Measurements from ENCODE around the gene PTF1A. TPM values are rescaled to one million over a fixed set of nuclear protein-coding genes. Genes with fewer than 3 reads are reported as not detected.
"Not testable (repeated sequence)": the region's sequence is repeated elsewhere in the genome, so short reads cannot be mapped to it uniquely, and the experiment has no call there.

PTF1A gene
- polyA plus RNA-seq, 4 donors = not detected

- Histone ChIP-seq H3K27me3 (ENCODE audit: control insufficient read depth in 3 of 3, insufficient read depth in 3 of 3, low read length in 3 of 3) (peaks cover 6 to 60% (median 32%) of the 10 kb centered on the region in 3 donors), H3K36me3 (ENCODE audit: control insufficient read depth in 3 of 3, insufficient read depth in 2 of 3, low read depth in 1 of 3, low read length in 3 of 3) (no peaks in the 10 kb centered on the region), H3K4me1 (ENCODE audit: control insufficient read depth in 3 of 3, insufficient read depth in 2 of 3, low read depth in 1 of 3, low read length in 2 of 3) (no peaks in the 10 kb centered on the region), H3K9me3 (ENCODE audit: control insufficient read depth in 2 of 2, insufficient read depth in 1 of 2, low read depth in 1 of 2, low read length in 1 of 2) (no peaks in the 10 kb centered on the region), H3K4me3 (ENCODE audit: low read depth in 1 of 3, low read length in 3 of 3) (no peak overlapping the region), H3K27ac (ENCODE audit: low read depth in 1 of 3, low read length in 2 of 3) (no peak overlapping the region)
- DNase-seq (no peak), FAIRE-seq (no peak)
- 15 to 41% (median 24%) methylated on average over 29 of the region's 29 CpGs for WGBS, 3 donors
Measured at GRCh38 chr10:23203369-23204325, 11.5 kb downstream of the PTF1A start.

- FAIRE-seq = no peak
- H3K9me3 ChIP-seq (ENCODE audit: control insufficient read depth in 2 of 2, insufficient read depth in 1 of 2, low read depth in 1 of 2, low read length in 1 of 2) = no peaks in the 10 kb centered on the region
- H3K4me3 ChIP-seq (ENCODE audit: low read depth in 1 of 3, low read length in 3 of 3) = no peak overlapping the region
- H3K27me3 ChIP-seq (ENCODE audit: control insufficient read depth in 3 of 3, insufficient read depth in 3 of 3, low read length in 3 of 3) = peaks cover 0 to 49% (median 22%) of the 10 kb centered on the region in 3 donors
- H3K4me1 ChIP-seq (ENCODE audit: control insufficient read depth in 3 of 3, insufficient read depth in 2 of 3, low read depth in 1 of 3, low read length in 2 of 3) = no peaks in the 10 kb centered on the region
- no peak for DNase-seq
- 5 to 20% (median 16%) methylated on average over 10 of the region's 10 CpGs for WGBS, 3 donors
- H3K36me3 ChIP-seq (ENCODE audit: control insufficient read depth in 3 of 3, insufficient read depth in 2 of 3, low read depth in 1 of 3, low read length in 3 of 3) = no peaks in the 10 kb centered on the region
- no peak overlapping the region for H3K27ac ChIP-seq (ENCODE audit: low read depth in 1 of 3, low read length in 2 of 3)
Measured at GRCh38 chr10:23204773-23205172, 12.7 kb downstream of the PTF1A start.

DNA sequence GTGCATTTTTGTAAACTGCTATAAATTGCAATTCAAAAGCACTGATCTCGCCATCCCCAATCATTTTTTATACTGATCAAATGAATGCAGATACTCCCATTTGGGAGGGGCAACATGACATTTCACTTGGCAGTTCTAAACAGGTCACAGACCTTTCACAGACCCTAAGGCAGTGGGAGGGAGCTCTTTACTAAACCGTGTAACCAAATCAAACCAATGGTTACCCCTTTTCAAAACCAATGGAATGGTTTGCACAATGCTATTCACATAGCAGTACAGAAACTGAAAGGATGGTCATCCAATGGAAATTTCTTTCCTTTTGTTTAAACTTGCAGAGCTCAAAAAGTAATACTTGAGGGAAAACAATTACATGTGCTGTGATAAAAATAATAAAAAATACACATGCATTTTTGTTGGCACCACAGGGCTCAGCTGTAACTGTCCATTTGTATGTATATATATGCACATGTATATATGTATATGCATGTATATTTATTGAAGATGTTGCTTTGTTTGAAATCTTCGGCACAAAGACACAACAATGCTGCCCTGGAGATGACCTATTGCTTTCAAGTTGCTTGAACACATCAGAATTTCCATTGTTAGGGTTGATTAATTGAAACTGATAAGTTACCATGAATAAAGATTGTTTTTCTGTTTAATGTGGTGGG is 14.0 kb downstream of the PTF1A start:
- Histone ChIP-seq H3K9me3 (ENCODE audit: control insufficient read depth in 2 of 2, insufficient read depth in 1 of 2, low read depth in 1 of 2, low read length in 1 of 2) (no peaks in the 10 kb centered on the region), H3K27me3 (ENCODE audit: control insufficient read depth in 3 of 3, insufficient read depth in 3 of 3, low read length in 3 of 3) (peaks cover 0 to 35% (median 16%) of the 10 kb centered on the region in 3 donors), H3K4me3 (ENCODE audit: low read depth in 1 of 3, low read length in 3 of 3) (no peak overlapping the region), H3K4me1 (ENCODE audit: control insufficient read depth in 3 of 3, insufficient read depth in 2 of 3, low read depth in 1 of 3, low read length in 2 of 3) (no peaks in the 10 kb centered on the region), H3K27ac (ENCODE audit: low read depth in 1 of 3, low read length in 2 of 3) (no peak overlapping the region), H3K36me3 (ENCODE audit: control insufficient read depth in 3 of 3, insufficient read depth in 2 of 3, low read depth in 1 of 3, low read length in 3 of 3) (no peaks in the 10 kb centered on the region)
- WGBS, 3 donors = 40 to 46% (median 41%) methylated on average over 3 of the region's 3 CpGs
- FAIRE-seq (no peak), DNase-seq (no peak)

DNA sequence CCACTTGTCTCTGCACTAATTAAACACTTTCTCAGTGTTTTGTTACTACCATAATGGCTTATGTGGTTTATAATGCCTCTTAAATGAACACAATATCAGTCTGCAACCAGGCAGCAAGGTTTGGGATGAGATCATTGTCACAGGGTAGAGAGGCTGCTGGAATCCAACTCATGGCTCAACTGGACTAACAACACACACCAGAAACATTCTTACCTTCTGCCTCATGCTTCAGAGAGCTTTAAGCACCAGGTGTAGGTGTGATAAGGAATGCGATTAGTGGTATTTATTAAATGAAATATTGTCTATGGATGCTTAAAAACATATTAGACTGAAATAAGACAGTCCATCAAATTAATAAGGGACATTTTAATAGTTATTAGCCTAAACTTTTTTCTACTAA is 25.4 kb downstream of the PTF1A start:
- 77 to 89% (median 83%) methylated on average over 1 of the region's 1 CpG for WGBS, 3 donors
- Histone ChIP-seq H3K27me3 (ENCODE audit: control insufficient read depth in 3 of 3, insufficient read depth in 3 of 3, low read length in 3 of 3) (no peaks in the 10 kb centered on the region), H3K36me3 (ENCODE audit: control insufficient read depth in 3 of 3, insufficient read depth in 2 of 3, low read depth in 1 of 3, low read length in 3 of 3) (no peaks in the 10 kb centered on the region), H3K4me3 (ENCODE audit: low read depth in 1 of 3, low read length in 3 of 3) (no peak overlapping the region), H3K4me1 (ENCODE audit: control insufficient read depth in 3 of 3, insufficient read depth in 2 of 3, low read depth in 1 of 3, low read length in 2 of 3) (no peaks in the 10 kb centered on the region), H3K9me3 (ENCODE audit: control insufficient read depth in 2 of 2, insufficient read depth in 1 of 2, low read depth in 1 of 2, low read length in 1 of 2) (no peaks in the 10 kb centered on the region), H3K27ac (ENCODE audit: low read depth in 1 of 3, low read length in 2 of 3) (no peak overlapping the region)
- DNase-seq (no peak), FAIRE-seq (no peak)

GRCh38 chr10:23230582-23230981 is 38.5 kb downstream of the PTF1A start:
- Histone ChIP-seq H3K4me3 (ENCODE audit: low read depth in 1 of 3, low read length in 3 of 3) (no peak overlapping the region), H3K36me3 (ENCODE audit: control insufficient read depth in 3 of 3, insufficient read depth in 2 of 3, low read depth in 1 of 3, low read length in 3 of 3) (no peaks in the 10 kb centered on the region), H3K4me1 (ENCODE audit: control insufficient read depth in 3 of 3, insufficient read depth in 2 of 3, low read depth in 1 of 3, low read length in 2 of 3) (no peaks in the 10 kb centered on the region), H3K9me3 (ENCODE audit: control insufficient read depth in 2 of 2, insufficient read depth in 1 of 2, low read depth in 1 of 2, low read length in 1 of 2) (no peaks in the 10 kb centered on the region), H3K27ac (ENCODE audit: low read depth in 1 of 3, low read length in 2 of 3) (no peak overlapping the region), H3K27me3 (ENCODE audit: control insufficient read depth in 3 of 3, insufficient read depth in 3 of 3, low read length in 3 of 3) (no peaks in the 10 kb centered on the region)
- WGBS, 3 donors = 75 to 91% (median 81%) methylated on average over 1 of the region's 1 CpG
- FAIRE-seq = no peak
- no peak for DNase-seq

DNA sequence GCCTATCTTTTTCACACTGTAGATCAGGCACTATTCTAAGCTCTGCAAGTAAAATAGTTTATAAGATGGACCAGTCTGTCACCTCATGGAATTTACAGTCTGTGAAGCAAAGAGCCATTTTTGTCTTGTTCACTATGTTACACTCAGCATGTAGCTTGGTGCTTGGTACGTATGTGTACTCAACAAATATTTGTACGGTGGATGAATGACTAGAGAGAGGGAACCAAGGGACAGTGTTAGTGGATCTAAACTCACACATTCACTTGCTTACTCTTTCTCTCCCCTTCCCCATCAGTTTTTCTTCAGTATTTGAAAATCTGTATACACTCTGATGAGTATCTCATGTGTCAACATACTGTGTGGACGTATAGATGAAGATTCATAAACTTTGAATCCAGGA is 45.9 kb downstream of the PTF1A start:
- FAIRE-seq (no peak), DNase-seq (no peak)
- Histone ChIP-seq H3K9me3 (ENCODE audit: control insufficient read depth in 2 of 2, insufficient read depth in 1 of 2, low read depth in 1 of 2, low read length in 1 of 2) (no peaks in the 10 kb centered on the region), H3K36me3 (ENCODE audit: control insufficient read depth in 3 of 3, insufficient read depth in 2 of 3, low read depth in 1 of 3, low read length in 3 of 3) (no peaks in the 10 kb centered on the region), H3K4me3 (ENCODE audit: low read depth in 1 of 3, low read length in 3 of 3) (no peak overlapping the region), H3K27me3 (ENCODE audit: control insufficient read depth in 3 of 3, insufficient read depth in 3 of 3, low read length in 3 of 3) (peaks cover 0 to 2% (median 0%) of the 10 kb centered on the region in 3 donors), H3K27ac (ENCODE audit: low read depth in 1 of 3, low read length in 2 of 3) (no peak overlapping the region), H3K4me1 (ENCODE audit: control insufficient read depth in 3 of 3, insufficient read depth in 2 of 3, low read depth in 1 of 3, low read length in 2 of 3) (no peaks in the 10 kb centered on the region)
- WGBS, 3 donors = 36 to 71% (median 41%) methylated on average over 3 of the region's 3 CpGs

DNA sequence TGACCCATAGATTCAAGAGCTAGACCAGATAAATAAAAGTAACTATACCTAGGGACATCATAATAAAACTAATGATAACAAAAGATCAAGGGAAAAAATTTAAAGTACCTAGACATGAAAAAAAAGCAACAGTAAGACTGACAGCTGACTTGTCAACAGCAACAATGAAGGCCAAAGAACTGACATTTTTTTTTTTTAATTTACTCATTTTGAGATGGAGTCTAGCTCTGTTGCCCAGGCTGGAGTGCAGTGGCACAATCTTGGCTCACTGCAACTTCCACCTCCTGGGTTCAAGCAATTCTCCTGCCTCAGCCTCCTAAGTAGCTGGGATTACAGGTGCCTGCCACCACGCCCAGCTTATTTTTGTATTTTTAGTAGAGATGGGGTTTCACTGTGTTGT is 49.7 kb downstream of the PTF1A start:
- whole genome bisulfite sequencing, 3 donors = 54 to 75% (median 71%) methylated on average over 1 of the region's 1 CpG
- not testable (repeated sequence) for H3K27ac ChIP-seq (ENCODE audit: low read depth in 1 of 3, low read length in 2 of 3); DNase-seq; FAIRE-seq; H3K27me3 ChIP-seq (ENCODE audit: control insufficient read depth in 3 of 3, insufficient read depth in 3 of 3, low read length in 3 of 3); H3K4me1 ChIP-seq (ENCODE audit: control insufficient read depth in 3 of 3, insufficient read depth in 2 of 3, low read depth in 1 of 3, low read length in 2 of 3); H3K4me3 ChIP-seq (ENCODE audit: low read depth in 1 of 3, low read length in 3 of 3); H3K36me3 ChIP-seq (ENCODE audit: control insufficient read depth in 3 of 3, insufficient read depth in 2 of 3, low read depth in 1 of 3, low read length in 3 of 3); H3K9me3 ChIP-seq (ENCODE audit: control insufficient read depth in 2 of 2, insufficient read depth in 1 of 2, low read depth in 1 of 2, low read length in 1 of 2)
